ENCODE measurements around the gene CCN6.

GRCh38 chr6:112040956-112041355, 12.9 kb upstream of the CCN6 start:
- TF ChIP-seq CTCF (IDR thresholded peaks at IDR 0.05) (no peak), POLR2A (IDR thresholded peaks at IDR 0.05) (no peak)
